Uterus (tissue), 2 donors: ENCODE measurements around the gene SLC16A12.

Source experiments
- POLR2A ChIP-seq, 2 donors: fragments of 450-650 bp; IDR thresholded peaks; one replicate each; pipeline ENCODE4 v1.6.1; 2016; ENCODE audit warnings: antibody characterized with exemption in 2 of 2, mild to moderate bottlenecking in 1 of 2, moderate library complexity in 1 of 2
- TF ChIP-seq, protein P1 (sequence below), 4 experiments: fragments of 200-600 bp in 2 of 4; fragments of 450-650 bp in 2 of 4; sonication (generic) in 2 of 4; IDR thresholded peaks; one replicate each; pipeline ENCODE4 v1.5.1; 2016 to 2019; ENCODE audit warnings: antibody characterized with exemption in 4 of 4, mild to moderate bottlenecking in 2 of 4, moderate library complexity in 1 of 4

DNA sequence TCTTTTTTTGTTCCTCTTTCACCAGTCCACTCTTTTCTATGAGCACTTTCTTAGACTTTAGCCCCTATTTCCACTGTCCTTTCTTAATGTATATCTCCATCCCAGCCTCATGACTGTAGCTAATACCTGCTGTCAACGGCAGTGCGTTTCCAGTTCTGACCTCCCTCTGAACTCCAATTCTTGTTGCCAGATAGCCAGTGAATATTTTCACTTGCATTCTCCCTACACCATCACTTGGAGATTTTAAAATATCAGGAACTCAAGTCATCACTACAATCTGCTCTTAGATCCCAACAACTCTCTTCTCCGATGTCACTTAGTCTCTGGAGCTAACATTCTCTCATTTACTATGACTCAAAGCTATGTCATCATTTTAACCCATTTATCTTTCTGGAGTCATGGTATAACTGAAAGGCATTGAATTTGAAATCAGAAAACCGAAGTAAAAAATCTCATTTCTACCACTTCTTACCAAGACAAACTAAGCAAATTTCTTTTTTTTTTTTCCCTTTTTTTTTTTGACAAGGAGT lies 5.1 kb upstream of the SLC16A12 start:
- TF ChIP-seq, protein P1, sequence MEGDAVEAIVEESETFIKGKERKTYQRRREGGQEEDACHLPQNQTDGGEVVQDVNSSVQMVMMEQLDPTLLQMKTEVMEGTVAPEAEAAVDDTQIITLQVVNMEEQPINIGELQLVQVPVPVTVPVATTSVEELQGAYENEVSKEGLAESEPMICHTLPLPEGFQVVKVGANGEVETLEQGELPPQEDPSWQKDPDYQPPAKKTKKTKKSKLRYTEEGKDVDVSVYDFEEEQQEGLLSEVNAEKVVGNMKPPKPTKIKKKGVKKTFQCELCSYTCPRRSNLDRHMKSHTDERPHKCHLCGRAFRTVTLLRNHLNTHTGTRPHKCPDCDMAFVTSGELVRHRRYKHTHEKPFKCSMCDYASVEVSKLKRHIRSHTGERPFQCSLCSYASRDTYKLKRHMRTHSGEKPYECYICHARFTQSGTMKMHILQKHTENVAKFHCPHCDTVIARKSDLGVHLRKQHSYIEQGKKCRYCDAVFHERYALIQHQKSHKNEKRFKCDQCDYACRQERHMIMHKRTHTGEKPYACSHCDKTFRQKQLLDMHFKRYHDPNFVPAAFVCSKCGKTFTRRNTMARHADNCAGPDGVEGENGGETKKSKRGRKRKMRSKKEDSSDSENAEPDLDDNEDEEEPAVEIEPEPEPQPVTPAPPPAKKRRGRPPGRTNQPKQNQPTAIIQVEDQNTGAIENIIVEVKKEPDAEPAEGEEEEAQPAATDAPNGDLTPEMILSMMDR (IDR thresholded peaks at IDR 0.05) = no peak
- no peak for TF ChIP-seq POLR2A (IDR thresholded peaks at IDR 0.05)
